GM18507 (cell line): Measurements from ENCODE around the gene PAPSS1.

Source experiments
- DNase-seq: peaks from one replicate; pipeline ENCODE4 v3.0.0; 2011; ENCODE audit warnings: low read depth; ENCODE audit not compliant: insufficient read length; ENCODE audit errors: extremely low spot score
- FAIRE-seq: peaks from 2 replicates; lab custom pipeline; 2011; peaks lifted over from hg19 to GRCh38; lab: Jason Lieb, UNC

Gene PAPSS1

DNA sequence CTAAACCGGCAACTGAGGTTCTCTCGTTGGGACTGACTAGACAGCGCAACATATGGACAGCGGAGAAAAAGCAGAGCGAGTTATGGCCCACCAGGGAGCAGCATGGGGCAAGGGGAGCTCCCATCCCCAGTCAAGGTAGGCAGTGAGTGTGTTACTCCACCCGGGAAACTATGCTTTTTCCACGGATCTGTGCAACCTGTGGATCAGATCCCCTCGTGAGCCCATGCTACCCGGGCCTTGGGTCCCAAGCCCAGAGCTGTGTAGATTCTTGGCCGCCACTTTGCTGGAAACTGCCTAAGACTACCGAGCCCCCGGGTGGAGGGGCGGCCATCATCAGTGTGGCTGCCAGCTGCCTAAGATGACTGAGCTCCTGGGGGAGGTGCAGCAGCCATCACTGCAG, 140.9 kb downstream of the PAPSS1 start:
- no peak for FAIRE-seq
- no peak for DNase-seq

DNA sequence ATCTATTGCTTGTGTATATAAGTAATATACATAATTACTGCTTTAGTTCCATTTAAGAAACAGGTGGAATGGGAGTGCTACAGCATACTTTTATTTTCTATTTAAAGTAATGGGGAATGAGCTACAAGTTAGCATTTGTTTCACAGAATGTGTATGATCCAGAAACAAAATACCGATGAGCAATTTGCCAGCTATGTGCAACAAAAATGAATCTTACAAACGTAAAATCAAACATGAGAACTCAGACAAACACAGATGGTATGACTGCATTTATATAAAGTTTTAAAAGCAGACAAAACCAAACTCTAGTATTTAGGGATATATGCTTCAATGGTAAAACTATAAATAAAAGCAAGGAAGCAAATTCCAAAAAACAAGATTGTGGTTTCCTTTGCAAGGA, 141.7 kb downstream of the PAPSS1 start:
- DNase-seq (no peak), FAIRE-seq (no peak)

DNA sequence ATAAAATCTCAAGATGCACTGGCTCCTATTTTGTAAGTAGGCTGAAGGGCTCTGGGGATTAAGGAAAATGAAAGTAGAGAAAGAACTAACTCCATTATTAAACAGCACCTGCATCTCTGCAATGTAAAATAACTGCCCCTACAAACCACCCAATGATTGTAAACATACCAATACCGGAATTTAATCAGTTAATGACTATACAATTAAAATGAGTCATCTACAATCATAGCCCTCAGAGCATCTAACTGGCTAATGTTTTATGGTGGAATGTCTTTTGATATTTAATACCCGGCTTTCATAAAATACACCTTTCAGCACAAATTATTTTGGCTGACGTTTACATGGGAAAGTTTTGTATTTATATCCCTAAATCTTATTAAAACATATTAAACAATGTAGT, 142.3 kb downstream of the PAPSS1 start:
- DNase-seq (no peak), FAIRE-seq (no peak)

DNA sequence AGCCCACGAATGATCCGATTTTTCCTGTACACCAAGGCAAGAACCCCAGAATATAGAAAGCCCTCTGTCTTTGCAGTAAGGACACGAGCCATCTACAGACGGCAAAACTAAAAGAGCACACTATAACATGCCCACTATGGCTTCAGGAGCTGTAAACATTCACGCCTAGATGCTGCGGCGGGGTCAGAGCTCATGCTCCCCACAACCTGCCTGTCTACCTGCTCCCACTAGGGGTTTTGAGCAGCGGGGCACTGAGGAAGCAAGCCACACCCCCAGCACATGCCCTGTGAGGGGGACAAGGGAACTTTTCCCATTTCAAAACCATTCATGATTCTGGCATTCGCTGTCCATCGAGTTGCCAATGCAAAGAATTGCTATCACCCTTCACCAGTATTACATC, 144.8 kb downstream of the PAPSS1 start:
- DNase-seq (no peak), FAIRE-seq (no peak)

DNA sequence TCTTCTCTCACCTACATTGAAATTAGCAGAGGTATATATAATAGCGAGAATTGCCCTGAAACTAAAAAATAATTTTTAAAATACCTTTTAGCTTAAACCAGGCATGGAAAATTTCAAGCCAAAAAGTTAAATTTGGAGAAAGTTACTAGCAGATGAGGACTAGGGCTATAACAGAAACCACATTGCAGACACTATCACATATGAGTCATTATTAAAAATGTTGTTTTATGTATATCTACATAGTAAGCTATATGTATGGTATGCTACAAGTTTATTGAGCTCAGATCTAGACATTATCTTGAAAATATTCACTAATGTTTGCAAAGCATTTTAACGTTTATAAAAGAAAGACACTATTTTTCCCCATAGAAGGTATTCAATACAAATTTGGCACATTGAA, 147.8 kb downstream of the PAPSS1 start:
- no peak for DNase-seq
- no peak for FAIRE-seq

DNA sequence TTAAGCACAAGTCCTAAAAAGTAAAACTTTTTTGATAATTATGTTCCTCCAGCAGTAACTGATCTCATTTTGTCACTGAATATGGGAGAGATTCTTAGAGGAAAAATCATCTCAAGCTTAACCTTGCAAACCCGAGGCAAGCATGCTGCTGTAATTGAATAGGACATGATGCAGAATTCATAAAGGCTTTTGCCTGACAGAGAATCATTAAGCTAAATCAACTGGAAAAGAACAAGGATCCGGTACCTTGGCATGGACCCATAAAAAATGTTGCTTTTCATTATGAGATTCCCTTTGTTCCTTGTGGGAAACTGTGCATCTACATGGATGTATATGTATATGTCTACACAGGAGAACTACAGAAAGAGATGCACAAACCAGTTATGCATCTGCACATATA, 149.1 kb downstream of the PAPSS1 start:
- FAIRE-seq (no peak), DNase-seq (no peak)

DNA sequence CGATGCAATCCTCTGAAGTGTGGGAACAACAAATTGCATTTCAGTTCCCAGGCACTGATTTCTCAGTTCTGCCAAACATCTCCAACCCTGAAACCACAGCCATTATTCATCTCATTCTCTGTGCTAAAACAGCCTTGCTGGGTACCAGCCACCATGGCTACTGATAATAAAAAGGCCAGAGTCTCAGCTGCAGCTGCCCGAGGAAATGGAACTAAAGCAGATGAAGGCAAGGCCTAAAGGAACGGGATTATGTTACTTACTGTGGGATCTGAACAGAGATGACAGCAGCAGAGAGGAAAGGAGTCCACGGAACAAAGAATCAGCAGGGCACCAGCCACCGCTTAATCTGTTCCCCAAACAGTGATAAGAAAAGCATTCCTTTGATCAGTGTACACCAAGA, 155.7 kb downstream of the PAPSS1 start:
- no peak for FAIRE-seq
- DNase-seq: no peak
